ENCODE measurements around the gene MUCL3. TPM values are rescaled to one million over a fixed set of nuclear protein-coding genes. Genes with fewer than 3 reads are reported as not detected.

MUCL3 gene
- total and polyA plus RNA-seq, 10 of the 15 experiments (the other 5 are each of a cell fraction or from before 2014, with no cell fraction given): 0.03 to 1.4 (median 0.61) TPM

DNA sequence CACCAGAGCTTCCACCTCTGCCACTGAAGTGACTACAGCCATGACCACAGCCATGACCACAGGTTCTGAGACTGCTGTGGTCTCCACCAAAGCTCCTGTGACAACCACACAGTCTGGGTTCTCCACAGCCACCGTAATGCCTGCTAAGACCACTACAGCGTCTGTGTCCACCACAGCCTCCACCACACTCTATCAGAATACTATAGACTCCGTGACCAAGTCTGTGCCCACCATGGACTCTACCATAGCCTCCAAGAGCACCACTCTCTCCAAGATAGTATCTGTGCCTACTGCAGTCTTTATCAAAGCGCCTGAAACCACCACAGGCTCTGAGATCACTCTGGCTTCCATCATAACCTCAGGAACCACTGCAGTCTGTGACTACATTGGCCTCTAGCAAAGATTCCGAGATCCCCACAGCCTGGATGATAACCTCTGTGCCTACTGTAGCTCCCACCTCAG, 24.4 kb downstream of the MUCL3 start:
- TF ChIP-seq NFYB (IDR thresholded peaks at IDR 0.05; ENCODE audit: insufficient read depth, low read depth, low read length) (no peak), CBFB (IDR thresholded peaks at IDR 0.05; ENCODE audit: low read depth) (0 out of 2 replicates have a peak, but pooled peaks have one; percentile 55), RUNX3 (IDR thresholded peaks at IDR 0.05; ENCODE audit: low read length) (peak; percentile 69), MTA3 (IDR thresholded peaks at IDR 0.05; ENCODE audit: borderline replicate concordance, low read length) (no peak), KLF5 (IDR thresholded peaks at IDR 0.05; ENCODE audit: partially characterized antibody) (no peak)
- TF ChIP-seq, protein P1, sequence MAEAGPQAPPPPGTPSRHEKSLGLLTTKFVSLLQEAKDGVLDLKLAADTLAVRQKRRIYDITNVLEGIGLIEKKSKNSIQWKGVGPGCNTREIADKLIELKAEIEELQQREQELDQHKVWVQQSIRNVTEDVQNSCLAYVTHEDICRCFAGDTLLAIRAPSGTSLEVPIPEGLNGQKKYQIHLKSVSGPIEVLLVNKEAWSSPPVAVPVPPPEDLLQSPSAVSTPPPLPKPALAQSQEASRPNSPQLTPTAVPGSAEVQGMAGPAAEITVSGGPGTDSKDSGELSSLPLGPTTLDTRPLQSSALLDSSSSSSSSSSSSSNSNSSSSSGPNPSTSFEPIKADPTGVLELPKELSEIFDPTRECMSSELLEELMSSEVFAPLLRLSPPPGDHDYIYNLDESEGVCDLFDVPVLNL (IDR thresholded peaks at IDR 0.05; ENCODE audit: low read depth, low read length): no peak
- RAD21 ChIA-PET (ENCODE audit: unreplicated experiment): no interaction called here
- DNase-seq (ENCODE audit: low read depth, low spot score): no peak
- Histone ChIP-seq H3K4me3 (no peak overlapping the region), H3K9me3 (replicated peaks; ENCODE audit: control insufficient read depth, insufficient read depth, low read length) (no peaks in the 10 kb centered on the region), H4K20me1 (ENCODE audit: control insufficient read depth, insufficient read depth) (no peaks in the 10 kb centered on the region), H3K9ac (ENCODE audit: control insufficient read depth, insufficient read depth, low read length) (no peak overlapping the region), H3K4me2 (ENCODE audit: control insufficient read depth, insufficient read depth) (no peak overlapping the region), H2AFZ (ENCODE audit: control insufficient read depth, low read depth, low read length) (no peak overlapping the region), H3K27me3 (replicated peaks in 1 of 2; ENCODE audit: control insufficient read depth in 2 of 2, insufficient read depth in 2 of 2, low read length in 1 of 2) (no peaks in the 10 kb centered on the region), H3K79me2 (ENCODE audit: control insufficient read depth, insufficient read depth, low read length) (no peaks in the 10 kb centered on the region), H3K27ac (ENCODE audit: control insufficient read depth, insufficient read depth) (no peak overlapping the region), H3K36me3 (ENCODE audit: control insufficient read depth in 2 of 2, insufficient read depth in 2 of 2, low read length in 1 of 2) (no peaks in the 10 kb centered on the region), H3K4me1 (ENCODE audit: control insufficient read depth, insufficient read depth, low read length) (no peaks in the 10 kb centered on the region)
- WGBS (ENCODE audit: insufficient coverage, insufficient replicate concordance, low lambda C conversion rate, missing lambda C conversion rate): 21% methylated on average over 5 of the region's 5 CpGs
- intact Hi-C loops (cut with micrococcal nuclease; ENCODE audit: unreplicated experiment): no loop called here
- CTCF ChIA-PET: no interaction called here
- in situ Hi-C loops (cut with MboI): no loop called here
- no TSS peak for BruUV-seq (replicated peaks)
- POLR2A ChIA-PET: no interaction called here
- no peak; the same call in 1 of the 3 replicates for ATAC-seq
- SMC1A ChIA-PET (ENCODE audit: uncharacterized antibody, unreplicated experiment): no interaction called here
- FAIRE-seq: no peak

DNA sequence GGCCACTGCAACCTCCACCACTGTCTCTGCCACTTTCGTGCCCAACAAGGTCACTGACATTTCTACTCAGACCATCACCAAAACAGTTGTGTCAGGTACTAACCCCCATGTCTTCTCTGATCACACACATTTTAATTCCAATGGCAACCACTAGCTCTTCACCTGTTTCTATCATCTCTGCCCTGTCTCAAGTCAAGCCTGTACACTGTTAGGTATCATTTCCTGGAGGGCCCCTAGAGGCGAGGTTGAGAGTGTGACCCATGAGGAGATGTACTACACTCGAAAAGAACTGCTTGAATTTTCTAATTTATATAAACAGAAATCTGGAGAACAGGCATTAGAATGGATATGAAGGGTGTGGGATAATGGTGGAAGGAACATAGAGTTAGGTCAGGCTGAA, 25.4 kb downstream of the MUCL3 start:
- ATAC-seq (peak; percentile 31; the same call in 1 of the 3 replicates), FAIRE-seq (no peak), DNase-seq (ENCODE audit: low read depth, low spot score) (no peak)
- Histone ChIP-seq H3K9ac (ENCODE audit: control insufficient read depth, insufficient read depth, low read length) (no peak overlapping the region), H3K4me3 (no peak overlapping the region), H3K9me3 (replicated peaks; ENCODE audit: control insufficient read depth, insufficient read depth, low read length) (no peaks in the 10 kb centered on the region), H3K4me1 (ENCODE audit: control insufficient read depth, insufficient read depth, low read length) (no peaks in the 10 kb centered on the region), H3K27me3 (replicated peaks in 1 of 2; ENCODE audit: control insufficient read depth in 2 of 2, insufficient read depth in 2 of 2, low read length in 1 of 2) (no peaks in the 10 kb centered on the region), H2AFZ (ENCODE audit: control insufficient read depth, low read depth, low read length) (no peak overlapping the region), H3K79me2 (ENCODE audit: control insufficient read depth, insufficient read depth, low read length) (no peaks in the 10 kb centered on the region), H3K4me2 (ENCODE audit: control insufficient read depth, insufficient read depth) (no peak overlapping the region), H3K27ac (ENCODE audit: control insufficient read depth, insufficient read depth) (no peak overlapping the region), H3K36me3 (ENCODE audit: control insufficient read depth in 2 of 2, insufficient read depth in 2 of 2, low read length in 1 of 2) (no peaks in the 10 kb centered on the region), H4K20me1 (ENCODE audit: control insufficient read depth, insufficient read depth) (no peaks in the 10 kb centered on the region)
- WGBS (ENCODE audit: insufficient coverage, insufficient replicate concordance, low lambda C conversion rate, missing lambda C conversion rate): 10% methylated on average over 3 of the region's 3 CpGs
- intact Hi-C loops (cut with micrococcal nuclease; ENCODE audit: unreplicated experiment): no loop called here
- ChIA-PET SMC1A (ENCODE audit: uncharacterized antibody, unreplicated experiment) (interaction anchor here (0.6 kb wide), 1 partner anchor 466 kb away, joined by 3 read pairs; no protein-coding TSS in a partner anchor), RAD21 (ENCODE audit: unreplicated experiment) (no interaction called here), CTCF (no interaction called here), POLR2A (no interaction called here)
- no TSS peak for BruUV-seq (replicated peaks)
- TF ChIP-seq, protein P2, sequence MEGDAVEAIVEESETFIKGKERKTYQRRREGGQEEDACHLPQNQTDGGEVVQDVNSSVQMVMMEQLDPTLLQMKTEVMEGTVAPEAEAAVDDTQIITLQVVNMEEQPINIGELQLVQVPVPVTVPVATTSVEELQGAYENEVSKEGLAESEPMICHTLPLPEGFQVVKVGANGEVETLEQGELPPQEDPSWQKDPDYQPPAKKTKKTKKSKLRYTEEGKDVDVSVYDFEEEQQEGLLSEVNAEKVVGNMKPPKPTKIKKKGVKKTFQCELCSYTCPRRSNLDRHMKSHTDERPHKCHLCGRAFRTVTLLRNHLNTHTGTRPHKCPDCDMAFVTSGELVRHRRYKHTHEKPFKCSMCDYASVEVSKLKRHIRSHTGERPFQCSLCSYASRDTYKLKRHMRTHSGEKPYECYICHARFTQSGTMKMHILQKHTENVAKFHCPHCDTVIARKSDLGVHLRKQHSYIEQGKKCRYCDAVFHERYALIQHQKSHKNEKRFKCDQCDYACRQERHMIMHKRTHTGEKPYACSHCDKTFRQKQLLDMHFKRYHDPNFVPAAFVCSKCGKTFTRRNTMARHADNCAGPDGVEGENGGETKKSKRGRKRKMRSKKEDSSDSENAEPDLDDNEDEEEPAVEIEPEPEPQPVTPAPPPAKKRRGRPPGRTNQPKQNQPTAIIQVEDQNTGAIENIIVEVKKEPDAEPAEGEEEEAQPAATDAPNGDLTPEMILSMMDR (IDR thresholded peaks at IDR 0.05 in 2 of 3, conservative IDR thresholded peaks at IDR 0.05 in 1 of 3; ENCODE audit: control insufficient read depth in 2 of 3, extremely low read depth in 1 of 3, insufficient read depth in 1 of 3, low read depth in 3 of 3, low read length in 3 of 3): 0 out of 6 replicates have a peak, but pooled peaks of 1 of the 3 experiments have one; percentile 4
- no peak for TF ChIP-seq MTA3 (IDR thresholded peaks at IDR 0.05; ENCODE audit: borderline replicate concordance, low read length)
- in situ Hi-C loops (cut with MboI): no loop called here
